RCC 7860 (cell line): ENCODE data around the gene LANCL1.
"Not testable (repeated sequence)": the region's sequence is repeated elsewhere in the genome, so short reads cannot be mapped to it uniquely, and the experiment has no call there.

Source experiments
- DNase-seq: peaks from one replicate; pipeline ENCODE4 v3.0.0-alpha.2; 2015; ENCODE audit warnings: low spot score
- FAIRE-seq: peaks from 2 replicates; lab custom pipeline; 2012; peaks lifted over from hg19 to GRCh38; lab: Jason Lieb, UNC

LANCL1 gene

DNA sequence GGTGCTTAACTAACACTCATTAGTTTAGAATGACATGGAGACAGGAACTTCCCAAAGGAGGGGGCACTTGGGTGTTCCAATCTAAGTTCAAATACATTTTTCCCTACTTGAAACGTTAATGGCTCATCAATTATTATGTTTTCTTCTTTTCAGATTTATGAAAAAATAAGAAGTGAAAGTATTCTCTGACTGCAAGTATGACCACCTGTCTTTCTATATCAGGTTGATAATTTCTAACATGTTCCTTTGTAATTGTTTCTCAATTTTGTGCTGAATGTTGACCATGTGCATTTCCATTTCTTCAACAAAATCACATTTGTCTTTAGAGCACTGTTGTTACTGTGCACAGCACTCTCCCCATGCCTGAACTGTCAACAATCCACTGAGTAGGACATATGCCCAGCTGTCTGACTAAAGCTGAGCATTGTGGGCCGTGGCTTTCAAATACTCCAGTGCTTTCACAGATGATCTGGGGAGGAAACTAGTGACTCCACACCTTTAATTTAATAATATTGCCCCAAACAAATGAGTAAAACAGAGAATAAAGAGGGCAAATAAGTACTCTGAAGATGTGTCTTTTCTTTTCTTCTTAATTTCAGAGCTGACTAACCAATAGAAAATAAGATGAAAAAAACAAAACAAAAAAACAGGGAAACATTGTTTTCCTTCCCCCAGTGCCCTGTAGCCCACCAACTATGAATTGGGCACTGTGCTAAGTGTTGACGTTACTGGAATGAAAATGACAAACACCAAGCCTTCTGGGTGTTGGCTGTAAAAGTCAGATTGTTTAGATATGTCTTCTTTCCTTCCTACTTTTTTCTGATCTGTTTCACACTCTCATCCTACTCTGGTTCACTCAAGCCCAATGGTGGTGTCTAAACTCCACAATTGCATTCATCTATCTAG, 16.0 kb downstream of the LANCL1 start:
- DNase-seq, result no peak
- no peak for FAIRE-seq

- no peak for FAIRE-seq
- no peak for DNase-seq
Measured at GRCh38 chr2:210459880-210460279, 16.7 kb downstream of the LANCL1 start.

- DNase-seq, result no peak
- no peak for FAIRE-seq
Measured at GRCh38 chr2:210459407-210459806, 17.2 kb downstream of the LANCL1 start.

- FAIRE-seq (no peak), DNase-seq (no peak)
Measured at GRCh38 chr2:210458395-210458794, 18.2 kb downstream of the LANCL1 start.

- DNase-seq, result no peak
- FAIRE-seq, result no peak
Measured at GRCh38 chr2:210456571-210456970, 20.0 kb downstream of the LANCL1 start.

- FAIRE-seq (no peak), DNase-seq (no peak)
Measured at GRCh38 chr2:210454336-210454735, 22.2 kb downstream of the LANCL1 start.

DNA sequence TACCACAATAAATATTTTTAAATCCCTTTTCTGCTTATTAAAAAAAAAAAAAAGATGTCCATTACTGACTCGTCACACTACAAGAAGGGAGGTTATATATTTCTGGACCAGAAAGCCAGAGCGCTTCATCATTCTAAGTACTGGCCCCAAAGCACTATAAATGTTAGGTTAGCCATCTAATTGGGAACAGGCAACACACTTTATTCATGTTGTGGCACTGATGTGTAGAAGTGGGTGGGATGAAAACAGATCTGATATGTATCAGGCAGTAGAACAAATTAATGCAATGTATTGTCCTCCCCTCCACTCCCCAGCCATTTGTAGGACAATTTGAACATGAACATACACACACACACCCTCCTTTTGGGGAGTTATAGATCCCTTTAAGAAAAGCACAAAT, 24.4 kb downstream of the LANCL1 start:
- FAIRE-seq (no peak), DNase-seq (no peak)

DNA sequence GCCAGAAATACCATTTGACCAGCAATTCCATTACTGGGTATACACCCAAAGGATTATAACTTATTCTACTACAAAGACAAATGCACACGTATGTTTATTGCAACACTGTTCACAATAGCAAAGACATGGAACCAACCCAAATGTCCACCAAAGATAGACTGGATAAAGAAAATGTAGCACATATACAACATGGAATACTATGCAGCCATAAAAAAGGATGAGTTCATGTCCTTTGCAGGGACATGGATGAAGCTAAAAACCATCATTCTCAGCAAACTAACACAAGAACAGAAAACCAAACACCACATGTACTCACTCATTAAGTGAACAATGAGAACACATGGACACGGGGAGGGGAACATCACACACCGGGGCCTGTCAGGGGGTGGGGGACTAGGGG, 25.6 kb downstream of the LANCL1 start:
- not testable (repeated sequence) for FAIRE-seq, DNase-seq

- FAIRE-seq, result no peak
- DNase-seq, result no peak
Measured at GRCh38 chr2:210445732-210446131, 30.8 kb downstream of the LANCL1 start.

GRCh38 chr2:210445116-210445707, 31.3 kb downstream of the LANCL1 start:
- DNase-seq (peak; percentile 37), FAIRE-seq (peak; percentile 74)

DNA sequence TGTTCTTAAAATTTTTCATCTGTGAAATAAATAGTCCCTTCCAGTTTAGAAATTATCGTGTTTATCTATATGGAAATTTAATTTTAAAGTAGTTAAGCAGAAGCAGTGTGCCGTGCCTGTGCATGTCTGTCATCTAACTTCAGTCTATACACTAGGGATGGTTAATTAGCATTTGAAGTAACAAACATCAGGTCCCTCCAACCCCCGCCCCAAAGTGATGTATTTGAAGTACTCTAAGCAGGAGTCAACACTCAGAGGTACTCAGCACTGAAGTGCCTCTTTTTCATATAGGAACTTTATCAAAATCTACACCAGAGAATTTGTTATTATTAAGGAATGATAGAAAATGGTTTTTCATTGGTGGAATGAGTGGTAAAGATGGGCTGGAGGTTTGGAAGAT, 33.0 kb downstream of the LANCL1 start:
- FAIRE-seq (no peak), DNase-seq (no peak)

DNA sequence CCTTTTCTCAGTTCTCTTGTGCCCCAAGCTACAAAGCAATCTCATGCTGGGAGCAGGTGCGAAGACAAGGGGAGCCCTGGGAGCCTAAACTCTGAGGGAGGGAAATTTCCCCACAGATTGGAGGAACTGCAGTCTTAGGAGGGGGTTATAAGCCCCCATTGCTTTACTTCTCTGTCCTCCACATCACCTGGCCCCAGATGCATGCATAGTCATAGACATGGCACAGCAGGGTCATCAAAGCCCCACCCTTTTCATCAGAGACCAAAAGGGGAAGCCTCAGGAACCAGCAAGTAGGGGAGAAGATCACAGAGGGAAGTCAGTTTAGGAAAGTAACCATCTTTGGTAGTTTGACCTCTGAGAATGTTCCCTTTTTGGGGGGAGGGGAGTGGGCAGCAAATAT, 33.7 kb downstream of the LANCL1 start:
- FAIRE-seq, result no peak
- no peak for DNase-seq

GRCh38 chr2:210442457-210442856, 34.1 kb downstream of the LANCL1 start:
- DNase-seq (no peak), FAIRE-seq (no peak)

DNA sequence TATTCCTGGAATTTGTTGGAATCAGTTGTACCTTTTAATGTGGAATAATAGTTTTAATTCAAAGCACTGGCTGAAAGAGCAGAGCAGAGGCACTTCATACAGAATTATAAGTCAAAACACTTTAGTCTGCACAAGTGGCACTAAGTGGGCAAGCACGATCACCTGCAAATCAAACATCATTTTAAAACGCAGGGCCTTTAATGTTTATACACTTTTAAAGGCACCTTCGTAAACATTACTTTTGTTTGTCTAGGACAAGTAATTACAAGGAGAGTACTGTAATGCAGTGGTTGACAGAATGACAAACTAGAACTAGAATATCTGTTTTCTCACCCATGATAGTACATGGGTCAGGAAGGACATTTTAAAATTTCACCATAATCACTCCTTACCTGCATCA, 36.4 kb downstream of the LANCL1 start:
- FAIRE-seq (no peak), DNase-seq (no peak)

DNA sequence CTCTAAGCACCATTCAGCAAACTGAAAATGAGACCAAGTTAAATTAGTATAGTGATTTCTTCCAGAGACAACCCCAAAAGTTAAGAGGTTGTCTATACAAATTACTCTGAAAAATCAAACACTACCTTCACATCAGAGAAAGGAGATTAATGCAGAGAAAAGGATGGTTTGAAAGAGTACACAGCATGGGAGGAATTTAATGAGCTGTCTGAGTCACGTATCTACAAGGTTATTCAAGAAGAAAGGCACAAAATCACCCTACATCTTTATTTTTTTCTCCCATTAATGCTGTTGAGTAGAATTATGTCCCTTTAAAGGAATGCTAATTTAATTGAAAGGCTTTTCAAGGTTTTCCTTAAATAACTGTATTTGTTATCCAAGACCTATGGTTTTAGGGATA, 41.1 kb downstream of the LANCL1 start:
- no peak for DNase-seq
- no peak for FAIRE-seq

DNA sequence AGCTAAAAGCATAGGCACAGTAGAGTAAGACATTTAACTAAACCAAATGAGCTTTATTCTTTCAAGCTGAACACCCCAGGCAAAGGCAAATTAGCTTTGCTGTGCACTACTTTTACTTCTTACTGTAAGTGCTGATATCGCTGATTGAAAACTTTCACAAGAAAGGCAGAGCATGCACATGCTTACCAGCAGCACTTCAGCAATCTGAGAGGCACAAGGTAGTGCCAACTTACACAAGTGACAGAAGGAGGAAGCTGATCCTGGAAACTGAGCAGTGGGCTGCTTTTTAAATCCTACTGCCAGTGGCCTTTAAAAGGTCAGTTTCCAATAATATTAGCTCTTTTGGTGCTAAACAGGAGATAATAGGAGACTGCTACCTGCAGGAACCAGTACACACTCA, 43.9 kb downstream of the LANCL1 start:
- FAIRE-seq (no peak), DNase-seq (no peak)

DNA sequence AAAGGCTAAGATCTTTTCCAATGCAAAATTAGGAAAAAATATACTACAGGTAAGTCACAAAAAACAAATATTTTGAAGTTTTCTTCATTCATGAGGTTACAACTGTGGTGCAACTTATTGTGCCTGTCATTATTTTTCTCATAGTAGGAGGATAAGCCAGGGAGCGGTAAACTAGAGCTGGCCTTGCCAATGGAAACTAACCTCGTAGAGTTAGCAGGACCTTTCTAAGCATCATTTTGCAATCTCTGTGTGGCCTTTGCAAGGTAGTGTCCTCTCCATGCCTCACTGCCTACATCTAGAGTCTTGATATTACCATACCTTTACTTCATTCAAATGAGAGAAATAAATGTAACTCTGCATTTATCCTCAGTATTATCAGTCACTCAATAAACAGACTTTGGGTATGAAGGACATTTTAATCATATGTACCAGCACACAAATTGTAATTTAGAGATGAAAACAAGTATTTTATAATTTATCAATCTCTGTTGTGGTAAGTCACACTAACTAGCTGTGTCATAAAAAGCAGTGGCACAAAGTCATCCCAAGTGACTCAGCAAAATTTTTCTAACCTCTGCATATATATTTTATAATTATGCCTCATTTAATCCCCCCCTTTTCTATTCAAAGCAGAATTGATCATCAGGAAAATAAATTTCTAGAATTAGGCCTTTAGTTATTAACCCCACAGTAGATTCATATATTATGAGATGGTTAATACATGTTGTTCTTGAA, 47.0 kb downstream of the LANCL1 start:
- FAIRE-seq, result no peak

GRCh38 chr2:210428393-210429179, 48.0 kb downstream of the LANCL1 start:
- DNase-seq, result no peak
- FAIRE-seq, result no peak

More for the DNA sequence above, 47.0 kb downstream of the LANCL1 start:
- no peak for DNase-seq

DNA sequence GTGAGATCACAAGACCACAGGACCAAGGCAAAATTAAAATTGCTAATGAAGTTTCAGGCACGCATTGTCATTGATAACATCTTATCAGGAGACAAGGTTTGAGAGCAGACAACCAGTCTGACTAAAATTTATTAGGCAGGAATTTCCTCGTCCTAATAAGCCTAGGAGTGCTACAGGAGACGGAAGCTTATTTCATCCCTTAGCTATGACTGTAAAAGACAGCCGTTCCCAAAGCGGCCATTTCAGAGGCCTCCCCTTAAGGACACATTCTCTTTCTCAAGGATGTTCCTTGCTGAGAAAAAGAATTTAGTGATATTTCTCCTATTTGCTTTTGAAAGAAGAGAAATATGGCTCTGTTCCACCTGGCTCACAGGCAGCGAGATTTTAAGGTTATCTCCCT, 49.2 kb downstream of the LANCL1 start:
- not testable (repeated sequence) for DNase-seq

GRCh38 chr2:210422366-210422765, 54.2 kb downstream of the LANCL1 start:
- no peak for DNase-seq
- FAIRE-seq, result no peak

More for the DNA sequence above, 49.2 kb downstream of the LANCL1 start:
- FAIRE-seq, result not testable (repeated sequence)

DNA sequence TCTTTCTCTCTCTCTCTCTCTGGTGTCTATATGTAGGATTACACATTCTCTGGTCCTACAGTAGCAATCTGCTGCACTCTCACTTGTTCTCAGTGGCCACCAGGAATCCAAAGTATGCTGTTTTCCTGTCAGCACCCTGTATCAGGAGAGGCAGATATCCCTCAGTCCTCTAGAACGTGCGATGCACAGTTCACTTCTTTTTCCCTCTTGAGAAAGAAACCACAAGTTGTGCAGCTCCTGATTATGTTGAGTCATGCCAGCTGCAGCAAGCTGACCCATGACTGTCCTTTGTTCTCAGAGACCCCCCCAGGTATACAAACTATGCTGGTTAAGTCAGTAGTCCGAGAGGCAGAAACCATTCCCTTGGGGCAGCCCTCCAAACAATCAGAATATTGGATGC, 54.6 kb downstream of the LANCL1 start:
- DNase-seq (peak; percentile 74), FAIRE-seq (peak; percentile 65)
